ENCODE results near the gene PPP4R4.

The PPP4R4 gene

DNA sequence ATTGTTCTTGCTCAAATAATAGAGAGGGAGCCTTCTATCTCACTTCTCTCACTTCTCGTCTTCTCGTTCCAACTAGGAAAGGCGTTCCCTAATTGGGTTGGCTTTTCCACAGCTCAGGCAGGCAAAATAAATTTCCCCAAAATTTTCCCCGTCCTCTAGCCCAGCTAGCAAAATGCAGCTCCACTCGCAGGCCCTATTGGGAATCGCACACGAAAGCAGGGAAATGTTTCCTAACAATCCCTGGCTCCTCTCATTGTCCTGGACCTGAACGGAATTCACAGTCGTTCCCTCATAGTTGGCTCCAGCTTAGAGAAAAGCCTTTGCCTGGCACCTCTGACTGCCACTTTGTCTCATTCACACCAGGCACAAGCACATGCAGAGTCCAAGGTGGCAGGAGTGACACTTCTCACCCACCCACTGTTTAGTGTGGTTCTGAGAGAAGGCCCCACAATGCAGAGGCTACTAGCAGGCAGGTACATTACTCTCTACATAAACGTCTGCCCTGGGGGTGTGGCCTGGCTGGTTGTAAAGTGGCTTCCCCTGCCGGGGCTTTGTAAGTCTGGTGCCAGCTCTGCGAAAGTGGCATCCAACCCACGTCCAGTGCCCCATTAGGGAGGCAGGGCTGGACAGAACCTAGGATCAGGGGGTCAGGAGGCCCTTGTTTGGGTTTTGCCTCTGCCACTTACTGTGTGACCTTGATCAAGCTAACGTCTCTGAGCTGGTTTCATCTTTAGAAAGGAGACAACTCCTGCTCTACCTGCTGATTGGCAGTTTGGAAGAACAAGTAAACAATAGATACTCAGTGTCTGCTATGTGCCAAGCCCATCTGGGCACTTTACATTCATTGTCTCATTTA lies 114.7 kb downstream of the PPP4R4 start:
- H3K36me3 ChIP-seq (ENCODE audit: control insufficient read depth in 1 of 2, insufficient read depth in 2 of 2, low read length in 2 of 2): no peaks in the 10 kb centered on the region
- H3K27me3 ChIP-seq (ENCODE audit: insufficient read depth, low read length): no peaks in the 10 kb centered on the region
- H4K12ac ChIP-seq (ENCODE audit: low read depth, low read length): no peak overlapping the region
- H2BK5ac ChIP-seq (ENCODE audit: low read depth, low read length, poor library complexity): no peak overlapping the region
- H2AFZ ChIP-seq (ENCODE audit: insufficient read depth, low read length, poor library complexity): no peak overlapping the region
- no peak overlapping the region for H4K91ac ChIP-seq (ENCODE audit: low read depth, low read length)
- no peak overlapping the region for H3K4ac ChIP-seq (ENCODE audit: low read depth, low read length)
- H3K4me3 ChIP-seq (ENCODE audit: low read depth, low read length): no peak overlapping the region
- H3K14ac ChIP-seq (ENCODE audit: low read length): no peak overlapping the region
- no peak overlapping the region for H4K8ac ChIP-seq (ENCODE audit: low read depth, low read length)
- no peak overlapping the region for H3K9ac ChIP-seq (ENCODE audit: low read length)
- H3K4me1 ChIP-seq (ENCODE audit: control insufficient read depth in 1 of 2, insufficient read depth in 2 of 2, low read length in 2 of 2): no peaks in the 10 kb centered on the region
- H2AK5ac ChIP-seq (ENCODE audit: low read length): no peak overlapping the region
- H3K23ac ChIP-seq (ENCODE audit: low read length): no peak overlapping the region
- H3K9me3 ChIP-seq (ENCODE audit: insufficient read depth, low read depth, low read length): no peaks in the 10 kb centered on the region
- H2BK120ac ChIP-seq (ENCODE audit: insufficient read depth, low read length, poor library complexity): no peak overlapping the region
- DNase-seq: no peak
- no peaks in the 10 kb centered on the region for H3K79me2 ChIP-seq (ENCODE audit: control insufficient read depth, insufficient read depth, low read length, poor library complexity)
- no peak overlapping the region for H3K18ac ChIP-seq (ENCODE audit: low read length)
- H2BK12ac ChIP-seq (ENCODE audit: low read length): no peak overlapping the region
- H3K27ac ChIP-seq (ENCODE audit: low read depth, low read length): no peak overlapping the region
- WGBS (ENCODE audit: extremely low coverage, insufficient coverage, insufficient read length): no CpG with 5 or more reads among the region's 14 CpGs
- H3K4me2 ChIP-seq (ENCODE audit: low read length): no peak overlapping the region
- no peaks in the 10 kb centered on the region for H3K79me1 ChIP-seq (ENCODE audit: low read length)

DNA sequence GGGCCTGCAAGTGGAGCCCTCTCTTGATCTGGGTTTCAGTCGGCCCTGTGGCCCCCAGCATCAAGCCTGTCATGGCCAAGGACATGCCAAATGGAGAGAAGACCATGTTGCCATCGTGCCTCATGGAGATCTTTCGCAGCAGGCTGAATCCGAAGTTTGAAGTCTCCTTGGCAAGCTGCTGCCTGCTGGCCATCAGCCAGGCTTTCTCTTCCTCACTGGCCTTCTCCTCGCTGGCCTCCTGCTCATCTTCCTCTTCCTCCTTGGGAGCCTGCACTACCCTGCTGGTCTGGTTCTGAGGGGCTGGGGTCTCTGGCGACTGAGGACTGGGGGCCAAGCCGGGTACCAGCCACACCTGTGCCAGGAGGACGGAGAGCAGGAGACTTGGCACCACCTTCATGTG lies 116.1 kb downstream of the PPP4R4 start:
- Histone ChIP-seq H3K9ac (ENCODE audit: low read length) (no peak overlapping the region), H2BK120ac (ENCODE audit: insufficient read depth, low read length, poor library complexity) (no peak overlapping the region), H3K27ac (ENCODE audit: low read depth, low read length) (no peak overlapping the region), H2AK5ac (ENCODE audit: low read length) (no peak overlapping the region), H3K4me3 (ENCODE audit: low read depth, low read length) (no peak overlapping the region), H2BK12ac (ENCODE audit: low read length) (no peak overlapping the region), H3K14ac (ENCODE audit: low read length) (no peak overlapping the region), H3K79me2 (ENCODE audit: control insufficient read depth, insufficient read depth, low read length, poor library complexity) (no peaks in the 10 kb centered on the region), H4K8ac (ENCODE audit: low read depth, low read length) (no peak overlapping the region), H3K36me3 (ENCODE audit: control insufficient read depth in 1 of 2, insufficient read depth in 2 of 2, low read length in 2 of 2) (no peaks in the 10 kb centered on the region), H4K91ac (ENCODE audit: low read depth, low read length) (no peak overlapping the region), H3K27me3 (ENCODE audit: insufficient read depth, low read length) (no peaks in the 10 kb centered on the region), H3K9me3 (ENCODE audit: insufficient read depth, low read depth, low read length) (no peaks in the 10 kb centered on the region), H3K79me1 (ENCODE audit: low read length) (no peaks in the 10 kb centered on the region), H2BK5ac (ENCODE audit: low read depth, low read length, poor library complexity) (no peak overlapping the region), H3K23ac (ENCODE audit: low read length) (no peak overlapping the region), H4K12ac (ENCODE audit: low read depth, low read length) (no peak overlapping the region), H3K4ac (ENCODE audit: low read depth, low read length) (no peak overlapping the region), H3K18ac (ENCODE audit: low read length) (no peak overlapping the region), H2AFZ (ENCODE audit: insufficient read depth, low read length, poor library complexity) (no peak overlapping the region), H3K4me2 (ENCODE audit: low read length) (no peak overlapping the region), H3K4me1 (ENCODE audit: control insufficient read depth in 1 of 2, insufficient read depth in 2 of 2, low read length in 2 of 2) (no peaks in the 10 kb centered on the region)
- WGBS (ENCODE audit: extremely low coverage, insufficient coverage, insufficient read length): no CpG with 5 or more reads among the region's 8 CpGs
- no peak for DNase-seq

DNA sequence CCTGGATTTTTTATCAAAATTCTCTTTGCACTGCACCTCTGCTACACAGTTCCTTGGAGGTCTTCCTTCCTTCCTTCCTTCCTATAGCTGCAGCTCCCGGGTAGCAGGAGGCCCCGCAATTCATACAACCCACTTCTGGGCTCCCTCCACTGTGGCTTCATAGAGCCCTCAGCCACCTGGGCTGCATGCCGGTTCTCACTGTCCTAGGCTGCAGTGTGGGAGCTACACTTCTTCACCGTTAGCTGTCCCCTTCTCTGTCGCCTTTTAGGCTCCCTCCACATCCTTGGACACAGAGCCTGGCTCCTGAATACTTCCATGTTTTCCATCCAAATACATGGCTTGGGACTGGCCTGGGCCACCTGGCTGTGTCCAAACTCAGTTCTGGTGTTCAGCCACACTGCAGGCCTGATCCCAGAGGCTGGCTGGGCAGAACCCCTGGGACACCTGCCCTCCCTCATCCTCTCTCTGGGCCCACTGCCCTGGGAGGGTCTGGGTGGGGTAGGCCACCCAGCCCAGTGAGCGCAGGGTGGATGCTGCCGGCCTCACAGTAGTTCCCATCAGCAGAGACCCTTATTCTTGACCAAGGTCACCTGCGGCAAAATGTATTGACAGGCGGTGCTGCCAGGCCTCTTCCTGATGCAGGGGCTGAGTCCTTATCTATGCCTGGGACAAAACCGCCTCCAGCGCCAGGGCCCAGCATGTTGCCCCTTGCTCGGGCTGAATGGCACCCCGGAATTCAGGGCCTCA lies 117.2 kb downstream of the PPP4R4 start:
- Histone ChIP-seq H2BK12ac (ENCODE audit: low read length) (no peak overlapping the region), H2AFZ (ENCODE audit: insufficient read depth, low read length, poor library complexity) (no peak overlapping the region), H3K4me3 (ENCODE audit: low read depth, low read length) (no peak overlapping the region), H3K4me1 (ENCODE audit: control insufficient read depth in 1 of 2, insufficient read depth in 2 of 2, low read length in 2 of 2) (no peaks in the 10 kb centered on the region), H4K12ac (ENCODE audit: low read depth, low read length) (no peak overlapping the region), H3K36me3 (ENCODE audit: control insufficient read depth in 1 of 2, insufficient read depth in 2 of 2, low read length in 2 of 2) (no peaks in the 10 kb centered on the region), H3K14ac (ENCODE audit: low read length) (no peak overlapping the region), H3K23ac (ENCODE audit: low read length) (no peak overlapping the region), H2BK5ac (ENCODE audit: low read depth, low read length, poor library complexity) (no peak overlapping the region), H3K4ac (ENCODE audit: low read depth, low read length) (no peak overlapping the region), H3K18ac (ENCODE audit: low read length) (no peak overlapping the region), H3K79me2 (ENCODE audit: control insufficient read depth, insufficient read depth, low read length, poor library complexity) (no peaks in the 10 kb centered on the region), H3K9ac (ENCODE audit: low read length) (no peak overlapping the region), H4K8ac (ENCODE audit: low read depth, low read length) (no peak overlapping the region), H4K91ac (ENCODE audit: low read depth, low read length) (no peak overlapping the region), H3K4me2 (ENCODE audit: low read length) (no peak overlapping the region), H3K27me3 (ENCODE audit: insufficient read depth, low read length) (no peaks in the 10 kb centered on the region), H3K9me3 (ENCODE audit: insufficient read depth, low read depth, low read length) (no peaks in the 10 kb centered on the region), H3K27ac (ENCODE audit: low read depth, low read length) (no peak overlapping the region), H2AK5ac (ENCODE audit: low read length) (no peak overlapping the region), H3K79me1 (ENCODE audit: low read length) (no peaks in the 10 kb centered on the region), H2BK120ac (ENCODE audit: insufficient read depth, low read length, poor library complexity) (no peak overlapping the region)
- DNase-seq: no peak
- no CpG with 5 or more reads among the region's 13 CpGs for WGBS (ENCODE audit: extremely low coverage, insufficient coverage, insufficient read length)

DNA sequence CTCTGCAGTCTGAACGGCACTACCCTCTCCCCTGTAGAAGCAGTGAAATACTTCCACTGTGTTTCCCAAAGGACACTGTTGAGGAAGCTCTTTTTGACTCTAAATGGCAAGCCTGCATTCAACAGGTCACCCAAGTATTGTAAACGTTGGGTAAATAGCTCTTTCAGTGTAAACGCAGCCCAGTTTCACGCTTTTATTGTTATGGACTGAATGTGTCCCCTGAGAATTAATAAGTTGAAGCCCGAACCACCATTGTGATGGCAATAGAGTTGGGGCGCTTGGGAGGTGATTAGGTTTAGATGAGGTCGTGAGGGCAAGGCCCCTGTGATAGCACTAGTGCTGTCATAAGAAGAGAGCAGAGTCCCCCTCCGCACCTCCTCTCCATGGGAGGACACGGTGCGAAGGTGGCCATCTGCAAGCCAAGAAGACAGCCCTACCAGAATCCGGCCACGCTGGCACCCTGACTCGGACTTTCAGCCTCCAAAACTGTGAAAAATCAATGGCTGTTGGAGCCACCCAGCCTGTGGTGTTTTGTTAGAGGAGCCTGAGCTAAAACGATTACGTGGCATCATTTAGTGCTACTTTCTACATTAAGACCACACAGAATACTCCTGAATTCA lies 117.9 kb downstream of the PPP4R4 start:
- Histone ChIP-seq H3K79me2 (ENCODE audit: control insufficient read depth, insufficient read depth, low read length, poor library complexity) (no peaks in the 10 kb centered on the region), H2BK120ac (ENCODE audit: insufficient read depth, low read length, poor library complexity) (no peak overlapping the region), H3K27ac (ENCODE audit: low read depth, low read length) (no peak overlapping the region), H3K14ac (ENCODE audit: low read length) (no peak overlapping the region), H4K12ac (ENCODE audit: low read depth, low read length) (no peak overlapping the region), H4K91ac (ENCODE audit: low read depth, low read length) (no peak overlapping the region), H3K27me3 (ENCODE audit: insufficient read depth, low read length) (no peaks in the 10 kb centered on the region), H4K8ac (ENCODE audit: low read depth, low read length) (no peak overlapping the region), H3K4me1 (ENCODE audit: control insufficient read depth in 1 of 2, insufficient read depth in 2 of 2, low read length in 2 of 2) (no peaks in the 10 kb centered on the region), H2BK12ac (ENCODE audit: low read length) (no peak overlapping the region), H2AFZ (ENCODE audit: insufficient read depth, low read length, poor library complexity) (no peak overlapping the region), H3K4me3 (ENCODE audit: low read depth, low read length) (no peak overlapping the region), H3K9me3 (ENCODE audit: insufficient read depth, low read depth, low read length) (no peaks in the 10 kb centered on the region), H3K18ac (ENCODE audit: low read length) (no peak overlapping the region), H3K36me3 (ENCODE audit: control insufficient read depth in 1 of 2, insufficient read depth in 2 of 2, low read length in 2 of 2) (no peaks in the 10 kb centered on the region), H3K9ac (ENCODE audit: low read length) (no peak overlapping the region), H3K23ac (ENCODE audit: low read length) (no peak overlapping the region), H3K4ac (ENCODE audit: low read depth, low read length) (no peak overlapping the region), H2AK5ac (ENCODE audit: low read length) (no peak overlapping the region), H3K79me1 (ENCODE audit: low read length) (no peaks in the 10 kb centered on the region), H3K4me2 (ENCODE audit: low read length) (no peak overlapping the region), H2BK5ac (ENCODE audit: low read depth, low read length, poor library complexity) (no peak overlapping the region)
- WGBS (ENCODE audit: extremely low coverage, insufficient coverage, insufficient read length): no CpG with 5 or more reads among the region's 15 CpGs
- DNase-seq: no peak
